GM19452 (cell line): ENCODE data around the gene GSK3B.
"Not testable (repeated sequence)": the region's sequence is repeated elsewhere in the genome, so short reads cannot be mapped to it uniquely, and the experiment has no call there.

Experiments used
- ATAC-seq: cut with Tn5 transposase; IDR thresholded peaks from one replicate; pipeline ENCODE4 v1.9.1; 2021; ENCODE audit not compliant: unreplicated experiment

GSK3B gene

DNA sequence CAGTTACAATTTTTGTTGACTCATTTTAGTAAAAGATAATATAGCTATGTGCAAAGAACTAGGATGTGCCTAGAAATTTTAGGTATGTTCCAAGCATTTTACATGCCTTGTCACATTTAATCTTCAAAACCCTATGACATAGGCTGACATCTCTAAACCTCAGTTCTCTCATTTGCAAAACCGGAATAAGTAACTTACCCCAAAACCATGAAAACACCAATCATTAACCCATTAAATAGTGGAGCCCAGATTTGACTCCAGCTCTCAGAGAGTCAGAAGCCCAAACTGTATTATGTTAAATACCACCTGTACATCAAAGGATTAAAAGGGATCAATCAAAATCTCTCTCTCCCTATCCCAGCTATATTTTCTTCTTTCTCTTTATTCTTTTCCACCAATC lies 36.6 kb downstream of the GSK3B start:
- peak; percentile 73 for ATAC-seq

GRCh38 chr3:120057029-120057428 lies 37.2 kb downstream of the GSK3B start:
- no peak for ATAC-seq

DNA sequence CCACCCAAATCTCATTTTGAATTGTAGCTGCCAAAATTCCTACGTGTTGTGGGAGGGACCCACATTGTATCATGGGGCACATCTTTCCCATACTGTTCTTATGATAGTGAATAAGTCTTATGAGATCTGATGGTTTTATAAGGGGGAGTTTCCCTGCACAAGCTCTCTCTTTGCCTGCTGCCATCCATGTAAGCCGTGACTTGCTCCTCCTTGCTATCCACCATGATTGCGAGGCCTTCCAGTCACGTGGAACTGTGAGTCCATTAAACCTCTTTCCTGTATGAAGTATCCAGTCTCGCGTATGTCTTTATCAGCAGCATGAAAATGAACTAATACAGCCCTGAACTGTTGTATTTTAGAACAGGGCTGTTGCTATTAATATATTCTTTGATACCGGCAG lies 40.6 kb downstream of the GSK3B start:
- ATAC-seq = not testable (repeated sequence)

GRCh38 chr3:120052677-120053076 lies 41.6 kb downstream of the GSK3B start:
- peak; percentile 48 for ATAC-seq

DNA sequence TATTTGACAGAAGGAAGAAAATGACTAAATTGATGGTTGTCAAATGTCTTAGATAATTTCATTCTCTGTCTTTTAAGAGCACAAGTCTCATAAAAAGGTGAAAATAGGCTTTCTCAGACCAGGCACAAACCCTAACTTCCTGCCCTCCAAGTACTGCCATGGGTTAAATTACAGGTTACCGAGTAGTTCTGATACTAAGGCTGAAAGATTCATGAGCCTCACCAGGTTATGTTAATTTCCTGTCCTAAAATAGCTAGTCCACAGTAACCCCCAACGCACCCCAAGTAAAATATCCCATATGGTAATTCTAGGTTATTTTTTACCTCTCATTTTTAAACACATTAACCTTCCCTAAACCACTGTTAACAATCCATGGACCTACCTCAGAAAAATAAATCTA lies 42.0 kb downstream of the GSK3B start:
- ATAC-seq = peak; percentile 73

- ATAC-seq = not testable (repeated sequence)
Measured at GRCh38 chr3:120051570-120051969, 42.7 kb downstream of the GSK3B start.

DNA sequence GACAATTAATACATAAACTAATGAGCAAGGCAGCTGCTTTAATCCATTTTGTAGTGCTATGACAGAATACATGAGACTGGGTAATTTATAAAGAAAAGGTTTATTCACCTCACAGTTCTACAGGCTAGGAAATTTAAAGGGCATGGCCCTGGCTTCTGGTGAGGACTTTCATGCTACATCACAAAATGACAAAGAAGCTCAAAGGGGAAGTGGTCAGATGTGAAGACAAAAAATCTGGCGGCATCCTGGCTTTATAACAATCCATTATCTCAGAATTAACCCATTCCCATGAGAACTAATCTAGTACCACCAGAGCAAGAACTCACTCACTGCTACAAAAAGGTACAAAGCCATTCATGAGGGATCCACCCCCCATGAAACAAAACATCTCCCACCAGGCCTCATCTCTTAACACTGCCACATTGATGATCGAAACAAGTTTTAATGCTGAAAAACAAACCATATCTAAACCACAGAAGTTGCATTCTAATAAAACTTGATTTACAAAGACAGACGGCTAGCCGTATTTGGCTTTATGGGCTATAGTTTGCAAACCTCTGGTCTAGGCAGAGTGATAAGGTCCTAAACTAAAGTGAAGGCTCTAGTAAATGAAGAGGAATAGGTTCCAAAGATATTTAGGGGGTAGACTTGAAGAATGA lies 44.2 kb downstream of the GSK3B start:
- no peak for ATAC-seq

GRCh38 chr3:120049072-120049471 lies 45.2 kb downstream of the GSK3B start:
- no peak for ATAC-seq

- no peak for ATAC-seq
Measured at GRCh38 chr3:120048355-120049041, 45.7 kb downstream of the GSK3B start.

GRCh38 chr3:120047686-120048085 lies 46.6 kb downstream of the GSK3B start:
- no peak for ATAC-seq

GRCh38 chr3:120040813-120041377 lies 53.4 kb downstream of the GSK3B start:
- ATAC-seq = no peak

- no peak for ATAC-seq
Measured at GRCh38 chr3:120039642-120040610, 54.3 kb downstream of the GSK3B start.

DNA sequence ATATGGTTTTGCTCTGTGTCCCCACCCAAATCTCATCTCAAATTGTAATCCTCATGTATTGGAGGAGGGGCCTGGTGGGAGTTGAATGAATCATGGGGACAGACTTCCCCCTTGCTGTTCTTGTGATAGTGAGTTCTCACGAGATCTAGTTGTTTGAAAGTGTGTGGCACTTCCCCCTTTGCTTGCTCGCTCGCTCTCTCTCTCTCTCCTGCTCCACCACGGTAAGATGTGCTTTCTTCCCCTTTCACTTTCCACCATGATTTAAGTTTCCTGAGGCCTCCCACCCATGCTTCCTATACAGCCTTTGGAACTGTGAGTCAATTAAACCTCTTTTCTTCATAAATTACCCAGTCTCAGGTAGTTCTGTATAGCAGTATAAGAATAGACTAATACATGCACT lies 60.7 kb downstream of the GSK3B start:
- no peak for ATAC-seq

- no peak for ATAC-seq
Measured at GRCh38 chr3:120031561-120031960, 62.7 kb downstream of the GSK3B start.

DNA sequence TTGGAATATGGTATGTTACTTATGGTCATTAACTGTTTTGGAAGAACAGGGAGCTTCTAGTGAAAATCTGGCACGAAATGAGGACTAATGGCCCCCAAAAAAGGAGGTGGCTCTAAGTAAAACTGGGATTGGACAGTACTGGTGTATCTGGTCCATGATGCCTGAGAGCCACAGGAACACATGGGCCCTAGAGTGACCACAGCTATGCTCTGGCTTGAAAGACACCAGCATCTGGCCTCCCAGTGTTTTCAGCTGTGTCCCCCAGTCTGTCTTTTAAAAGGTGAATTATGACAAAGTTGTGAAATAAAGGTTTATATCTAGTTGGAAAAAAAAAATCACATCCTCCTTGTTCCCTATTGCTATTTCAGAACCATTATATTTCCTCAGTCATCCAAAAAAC lies 64.5 kb downstream of the GSK3B start:
- ATAC-seq = no peak

GRCh38 chr3:120028271-120029047 lies 65.8 kb downstream of the GSK3B start:
- no peak for ATAC-seq

GRCh38 chr3:120027226-120027625 lies 67.0 kb downstream of the GSK3B start:
- no peak for ATAC-seq

- ATAC-seq = no peak
Measured at GRCh38 chr3:120025520-120025919, 68.7 kb downstream of the GSK3B start.

GRCh38 chr3:120024103-120024502 lies 70.1 kb downstream of the GSK3B start:
- ATAC-seq = no peak

- ATAC-seq = no peak
Measured at GRCh38 chr3:120022729-120023128, 71.5 kb downstream of the GSK3B start.

- no peak for ATAC-seq
Measured at GRCh38 chr3:120021523-120021922, 72.7 kb downstream of the GSK3B start.
